Keratinocyte (primary cell): ENCODE measurements around the gene HOXD11.

Experiments
- EZH2 ChIP-seq: IDR thresholded peaks from one replicate; pipeline ENCODE4 v1.6.1; 2012; ENCODE audit warnings: inconsistent platforms, mild to moderate bottlenecking, low read length, moderate library complexity
- TF ChIP-seq, protein P1 (sequence below), 3 experiments: IDR thresholded peaks in 1 of 3; conservative IDR thresholded peaks in 1 of 3; optimal IDR thresholded peaks in 1 of 3; 2 replicates in 2 of 3; 3 replicates in 1 of 3; pipeline versions ENCODE3 to v1.5.1; 2011; ENCODE audit warnings: low read length in 3 of 3, mild to moderate bottlenecking in 3 of 3, moderate library complexity in 2 of 3, control low read depth in 1 of 3, inconsistent platforms in 1 of 3; ENCODE audit not compliant: insufficient read depth in 2 of 3; ENCODE audit errors: extremely low read depth in 1 of 3

DNA sequence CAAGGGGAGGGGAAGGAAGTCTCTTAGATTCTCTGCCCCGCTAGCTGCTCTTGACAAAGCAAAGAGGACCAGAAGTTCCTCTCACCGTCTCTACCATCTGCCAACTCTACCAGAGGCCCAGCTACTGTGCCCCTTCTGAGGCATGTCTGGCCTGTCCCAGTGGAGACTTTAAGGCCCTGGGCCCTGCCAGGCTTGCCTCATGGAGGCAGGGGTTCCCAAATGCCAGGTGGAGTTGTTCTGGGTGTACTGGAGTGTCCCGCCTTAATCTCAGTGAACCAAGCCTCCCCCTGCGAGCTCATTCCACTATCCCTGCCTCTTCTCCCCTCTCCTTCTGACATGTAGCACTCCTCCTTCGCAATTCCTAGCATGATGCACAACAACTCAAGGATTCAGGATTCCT is 5.2 kb upstream of the HOXD11 start:
- TF ChIP-seq, protein P1, sequence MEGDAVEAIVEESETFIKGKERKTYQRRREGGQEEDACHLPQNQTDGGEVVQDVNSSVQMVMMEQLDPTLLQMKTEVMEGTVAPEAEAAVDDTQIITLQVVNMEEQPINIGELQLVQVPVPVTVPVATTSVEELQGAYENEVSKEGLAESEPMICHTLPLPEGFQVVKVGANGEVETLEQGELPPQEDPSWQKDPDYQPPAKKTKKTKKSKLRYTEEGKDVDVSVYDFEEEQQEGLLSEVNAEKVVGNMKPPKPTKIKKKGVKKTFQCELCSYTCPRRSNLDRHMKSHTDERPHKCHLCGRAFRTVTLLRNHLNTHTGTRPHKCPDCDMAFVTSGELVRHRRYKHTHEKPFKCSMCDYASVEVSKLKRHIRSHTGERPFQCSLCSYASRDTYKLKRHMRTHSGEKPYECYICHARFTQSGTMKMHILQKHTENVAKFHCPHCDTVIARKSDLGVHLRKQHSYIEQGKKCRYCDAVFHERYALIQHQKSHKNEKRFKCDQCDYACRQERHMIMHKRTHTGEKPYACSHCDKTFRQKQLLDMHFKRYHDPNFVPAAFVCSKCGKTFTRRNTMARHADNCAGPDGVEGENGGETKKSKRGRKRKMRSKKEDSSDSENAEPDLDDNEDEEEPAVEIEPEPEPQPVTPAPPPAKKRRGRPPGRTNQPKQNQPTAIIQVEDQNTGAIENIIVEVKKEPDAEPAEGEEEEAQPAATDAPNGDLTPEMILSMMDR (optimal IDR thresholded peaks at IDR 0.05 in 1 of 3, IDR thresholded peaks at IDR 0.05 in 1 of 3, conservative IDR thresholded peaks at IDR 0.05 in 1 of 3; ENCODE audit: extremely low read depth in 1 of 3, insufficient read depth in 2 of 3, low read length in 3 of 3), result no peak
- no peak for TF ChIP-seq EZH2
